Activated CD8-positive, alpha-beta memory T cell treated with anti-CD3 and anti-CD28 coated beads, Interleukin-2, amount 50 U/mL, for 48 hours (primary cell): ENCODE measurements around the gene LORICRIN.
A peak's percentile ranks its signal among the peaks of the same experiment; 100 is the strongest.

Experiments
- DNase-seq: peaks from one replicate; pipeline ENCODE4 v3.0.0-alpha.2; 2020

LORICRIN gene

DNA sequence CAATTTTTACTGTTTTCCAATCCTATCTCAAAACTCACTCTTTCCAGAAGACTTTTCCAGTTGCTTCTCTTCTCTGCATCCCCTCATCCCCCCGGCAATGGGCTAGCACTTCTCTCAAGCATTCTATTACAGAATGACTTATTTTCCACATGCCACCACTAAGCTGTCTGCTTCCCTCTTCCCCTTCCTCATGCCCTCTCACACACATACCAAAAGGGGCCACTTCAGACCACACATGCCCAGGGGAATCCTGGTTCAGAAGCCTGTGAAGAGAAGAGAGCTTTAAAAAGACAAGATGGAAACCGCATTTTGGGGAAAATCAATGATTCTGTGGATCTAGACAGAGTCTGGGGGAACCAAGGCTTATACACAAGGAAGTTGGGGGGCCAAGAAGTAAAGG lies 8.4 kb upstream of the LORICRIN start:
- no peak for DNase-seq

DNA sequence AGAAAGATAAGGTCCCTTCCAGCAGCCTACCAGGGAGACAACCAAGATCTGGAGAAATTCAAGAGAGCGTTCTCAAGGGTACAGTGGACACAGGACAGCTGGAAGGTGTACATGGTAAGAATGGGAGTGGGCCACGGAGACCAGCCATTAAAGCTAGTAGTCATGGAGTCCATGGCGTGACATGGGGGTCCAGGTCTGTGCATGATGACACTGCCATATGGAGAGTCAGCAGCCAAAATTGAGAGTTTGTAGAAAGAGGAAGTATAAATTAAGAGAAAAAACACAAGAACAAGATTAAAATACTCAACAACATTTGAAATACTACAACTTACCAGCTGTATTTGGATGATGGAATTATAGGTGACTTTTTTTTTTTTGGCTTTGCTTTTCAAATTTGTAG lies 7.9 kb upstream of the LORICRIN start:
- DNase-seq, result no peak

DNA sequence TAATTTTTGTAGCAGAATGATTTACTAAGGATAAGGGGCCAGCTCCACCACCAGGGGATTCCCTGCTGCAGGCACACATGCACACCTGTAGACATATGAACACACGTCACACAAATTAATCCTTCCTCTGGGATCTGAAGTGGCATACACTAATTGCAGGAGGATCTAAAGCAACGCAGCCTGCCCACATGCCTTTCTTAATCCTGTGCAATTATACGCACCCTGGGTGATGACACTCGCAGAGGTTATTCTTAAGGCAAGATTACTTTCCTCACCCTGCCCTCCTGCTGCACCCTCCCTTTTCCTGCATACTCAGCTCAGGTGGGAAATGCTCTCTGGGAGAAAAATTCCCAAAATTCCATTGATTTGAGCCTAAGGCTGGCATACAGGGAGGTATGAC lies 7.5 kb upstream of the LORICRIN start:
- DNase-seq, result no peak

DNA sequence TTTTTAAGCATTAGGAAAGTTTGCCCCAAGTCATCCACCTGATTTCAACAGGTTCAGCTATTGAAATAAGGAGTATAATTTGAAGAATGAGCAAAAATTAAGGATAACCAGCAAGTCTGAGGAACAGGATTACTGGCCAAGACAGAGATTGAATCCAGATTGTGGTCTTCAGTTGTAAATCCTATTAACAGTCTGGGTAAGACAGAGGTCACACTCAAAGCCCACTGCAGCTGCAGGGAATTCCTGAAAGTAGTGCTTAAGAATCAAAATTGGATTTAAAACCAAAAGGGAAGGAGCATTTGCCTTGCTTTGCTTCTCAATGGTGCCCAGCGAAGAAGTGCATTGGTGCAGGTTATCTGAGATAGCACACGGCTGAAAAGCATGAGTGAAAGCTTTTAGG lies 6.4 kb upstream of the LORICRIN start:
- no peak for DNase-seq

DNA sequence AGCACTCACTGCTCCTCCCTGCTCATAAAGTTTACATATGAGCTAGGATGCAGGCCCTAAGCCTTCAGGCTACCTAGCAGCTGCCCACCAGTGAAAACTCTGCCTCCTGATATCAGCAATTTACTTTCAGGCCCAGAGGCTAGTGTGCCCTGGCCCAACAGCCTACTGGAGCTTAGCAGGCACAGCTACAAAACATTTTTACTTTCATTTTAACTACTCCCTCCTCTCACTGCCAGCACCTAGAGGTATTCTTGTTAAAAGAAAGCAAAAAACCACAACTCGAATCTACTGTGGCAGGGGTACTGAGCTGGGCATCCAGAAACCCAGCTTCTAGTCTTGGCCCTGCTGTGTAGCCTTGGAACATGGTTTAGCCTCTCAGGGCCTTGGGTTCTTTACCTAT lies 5.8 kb upstream of the LORICRIN start:
- DNase-seq, result no peak

DNA sequence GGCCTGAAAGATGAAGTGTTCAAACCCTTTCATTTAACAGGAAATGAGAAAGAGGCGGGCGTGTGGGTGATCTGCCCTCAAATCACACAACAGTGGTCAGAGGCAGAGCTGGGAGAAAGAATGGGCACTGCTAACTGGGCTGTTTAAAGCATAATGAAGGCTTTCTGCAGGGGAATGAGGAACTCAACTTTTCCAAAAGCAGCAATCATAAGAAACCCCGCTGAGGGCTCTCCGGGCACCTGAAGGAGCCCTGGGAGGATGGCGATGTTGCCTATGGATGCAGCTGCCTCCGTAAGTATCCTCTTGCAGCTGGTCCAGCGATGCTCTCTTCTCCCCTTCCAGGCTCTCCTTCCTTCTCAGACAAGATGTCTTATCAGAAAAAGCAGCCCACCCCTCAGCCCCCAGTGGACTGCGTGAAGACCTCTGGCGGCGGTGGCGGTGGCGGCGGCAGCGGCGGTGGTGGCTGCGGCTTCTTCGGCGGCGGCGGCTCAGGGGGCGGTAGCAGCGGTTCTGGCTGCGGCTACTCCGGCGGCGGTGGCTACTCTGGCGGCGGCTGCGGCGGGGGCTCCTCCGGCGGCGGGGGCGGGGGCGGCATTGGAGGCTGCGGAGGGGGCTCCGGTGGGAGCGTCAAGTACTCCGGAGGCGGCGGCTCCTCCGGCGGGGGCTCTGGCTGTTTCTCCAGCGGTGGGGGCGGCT lies 1.2 kb downstream of the LORICRIN start:
- peak; percentile 59 for DNase-seq

DNA sequence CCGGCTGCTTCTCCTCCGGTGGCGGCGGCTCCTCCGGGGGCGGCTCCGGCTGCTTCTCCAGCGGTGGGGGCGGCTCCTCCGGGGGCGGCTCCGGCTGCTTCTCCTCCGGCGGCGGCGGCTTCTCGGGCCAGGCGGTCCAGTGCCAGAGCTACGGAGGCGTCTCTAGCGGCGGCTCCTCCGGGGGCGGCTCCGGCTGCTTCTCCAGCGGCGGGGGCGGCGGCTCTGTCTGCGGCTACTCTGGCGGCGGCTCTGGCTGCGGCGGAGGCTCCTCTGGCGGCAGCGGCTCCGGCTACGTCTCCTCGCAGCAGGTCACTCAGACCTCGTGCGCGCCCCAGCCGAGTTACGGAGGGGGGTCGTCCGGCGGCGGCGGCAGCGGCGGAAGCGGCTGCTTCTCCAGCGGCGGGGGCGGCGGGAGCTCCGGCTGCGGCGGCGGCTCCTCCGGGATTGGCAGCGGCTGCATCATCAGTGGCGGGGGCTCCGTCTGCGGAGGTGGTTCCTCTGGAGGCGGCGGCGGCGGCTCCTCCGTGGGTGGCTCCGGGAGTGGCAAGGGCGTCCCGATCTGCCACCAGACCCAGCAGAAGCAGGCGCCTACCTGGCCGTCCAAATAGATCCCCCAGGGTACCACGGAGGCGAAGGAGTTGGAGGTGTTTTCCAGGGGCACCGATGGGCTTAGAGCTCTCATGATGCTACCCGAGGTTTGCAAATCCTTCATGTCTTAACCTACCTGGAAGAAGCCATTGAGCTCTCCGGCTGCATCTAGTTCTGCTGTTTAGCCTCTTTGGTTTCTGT lies 2.0 kb downstream of the LORICRIN start:
- DNase-seq, result no peak

DNA sequence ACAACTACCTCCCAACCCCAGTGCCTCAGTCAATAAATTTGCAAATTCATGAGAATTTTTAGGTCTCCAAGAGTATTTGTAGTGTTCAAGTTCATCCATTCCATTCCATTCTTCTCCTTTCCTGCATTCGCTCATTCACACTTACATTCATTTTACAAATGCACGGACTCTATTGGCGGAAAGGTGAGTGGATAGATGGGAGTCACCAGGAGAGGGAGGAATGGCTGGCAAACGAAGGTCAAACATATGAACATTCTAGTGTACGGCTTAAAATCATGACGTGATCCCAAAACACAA lies 2.5 kb downstream of the LORICRIN start:
- no peak for DNase-seq

DNA sequence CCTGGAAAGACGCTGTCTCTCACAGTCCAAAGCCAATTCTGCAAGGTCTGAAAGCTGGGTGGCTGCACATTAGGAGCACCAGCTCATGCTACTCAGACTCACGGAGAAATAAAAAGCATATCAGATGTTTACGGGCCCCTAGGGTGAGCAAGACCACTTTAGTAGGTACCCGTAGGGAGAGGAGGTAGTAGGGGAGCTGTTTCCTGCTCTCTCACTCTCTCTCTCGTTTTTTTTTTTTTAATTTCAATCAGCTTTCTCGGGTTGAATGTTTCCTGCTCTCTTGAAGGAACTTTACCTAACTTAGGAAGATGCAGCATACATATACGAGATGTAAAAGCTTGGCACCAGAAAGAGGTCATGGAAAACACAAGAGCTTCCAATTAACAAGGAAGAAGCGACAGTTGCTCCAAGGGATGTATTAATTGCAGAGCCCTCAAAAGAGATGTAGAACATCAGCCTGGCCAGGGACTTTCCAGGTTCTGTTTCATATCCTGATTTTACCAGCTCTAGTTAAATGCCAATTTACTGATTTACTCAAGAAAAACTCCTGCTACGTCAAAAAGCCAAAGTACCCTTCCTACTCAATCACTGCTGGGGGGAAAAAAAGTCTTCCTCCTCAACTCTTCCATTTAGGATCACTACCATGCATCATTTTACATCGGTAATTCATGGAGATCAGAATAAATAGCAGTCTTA lies 3.1 kb downstream of the LORICRIN start:
- DNase-seq, result no peak

DNA sequence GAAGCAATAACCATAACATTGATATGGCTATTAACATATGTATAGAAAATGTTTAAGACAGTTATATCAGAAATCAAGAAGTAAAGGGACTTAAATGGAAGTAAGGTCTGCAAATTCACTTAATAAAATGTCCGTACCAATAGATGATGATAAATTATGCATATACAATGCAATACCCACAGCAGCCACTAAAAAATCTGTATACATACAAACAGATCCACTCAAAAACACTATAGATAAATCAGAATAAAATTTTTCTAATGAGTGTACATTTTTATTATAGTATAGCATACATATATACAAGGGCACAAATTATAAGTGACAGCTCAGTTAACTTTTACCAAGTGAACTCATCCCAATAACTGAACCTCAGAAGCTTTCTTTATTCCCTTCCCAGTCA lies 6.0 kb downstream of the LORICRIN start:
- DNase-seq, result no peak

DNA sequence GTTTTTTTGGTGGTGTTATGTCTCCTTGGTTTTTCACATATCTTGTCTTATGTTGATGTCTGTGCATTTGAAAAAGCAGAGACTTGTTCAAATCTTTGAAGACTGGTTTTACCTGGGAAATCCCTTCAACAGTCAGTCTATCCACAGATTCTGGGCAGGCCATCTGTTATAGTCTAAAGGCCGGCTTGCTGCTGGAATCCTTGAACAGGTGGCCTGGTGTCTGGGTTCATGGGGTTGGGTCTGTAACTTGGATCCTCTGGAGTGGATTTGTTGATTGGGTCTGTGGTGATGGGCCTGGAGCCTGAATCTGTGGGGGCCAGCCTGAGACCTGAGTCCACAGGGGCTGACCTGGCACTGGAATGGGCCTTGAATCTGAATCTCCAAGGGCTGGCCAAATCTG lies 12.2 kb downstream of the LORICRIN start:
- DNase-seq, result no peak

DNA sequence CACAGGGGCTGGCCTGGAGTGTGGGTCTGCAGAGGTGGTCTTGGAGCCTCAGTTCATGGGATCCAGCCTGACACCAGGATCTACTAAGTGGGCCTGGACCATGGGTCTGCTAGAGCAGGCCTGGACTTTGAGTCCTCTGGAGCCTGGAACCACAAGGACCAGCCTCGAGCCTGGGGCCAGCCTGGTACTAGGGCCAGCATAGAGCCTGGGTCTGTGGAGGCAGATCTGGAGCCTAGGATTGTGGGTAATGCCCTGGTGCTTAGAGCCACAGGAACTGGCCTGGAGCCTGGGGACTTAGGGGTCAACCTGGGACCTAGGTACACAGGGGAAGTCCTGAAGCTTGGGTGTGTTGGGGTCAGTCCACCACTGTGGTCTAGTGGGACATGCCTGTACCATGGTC lies 12.7 kb downstream of the LORICRIN start:
- no peak for DNase-seq

DNA sequence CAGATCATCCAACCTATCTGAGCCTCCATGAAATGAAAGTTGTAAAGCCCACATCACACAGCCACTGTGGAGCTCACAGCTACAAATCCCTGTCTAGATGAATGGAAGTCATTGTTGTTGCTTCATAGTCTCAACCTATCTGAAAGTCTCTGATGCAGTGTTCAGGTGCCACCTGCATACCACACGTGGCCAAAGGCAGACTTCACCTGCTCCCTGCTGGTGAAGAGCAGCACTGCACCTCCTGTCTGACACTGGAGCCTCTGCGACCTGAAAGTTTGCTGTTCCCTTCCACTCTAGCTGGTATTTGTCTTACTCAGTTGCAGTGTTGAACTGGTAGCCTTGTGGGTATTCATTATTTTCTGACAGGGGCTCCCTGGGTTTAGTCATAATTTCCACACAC lies 18.4 kb downstream of the LORICRIN start:
- DNase-seq, result peak; percentile 67

DNA sequence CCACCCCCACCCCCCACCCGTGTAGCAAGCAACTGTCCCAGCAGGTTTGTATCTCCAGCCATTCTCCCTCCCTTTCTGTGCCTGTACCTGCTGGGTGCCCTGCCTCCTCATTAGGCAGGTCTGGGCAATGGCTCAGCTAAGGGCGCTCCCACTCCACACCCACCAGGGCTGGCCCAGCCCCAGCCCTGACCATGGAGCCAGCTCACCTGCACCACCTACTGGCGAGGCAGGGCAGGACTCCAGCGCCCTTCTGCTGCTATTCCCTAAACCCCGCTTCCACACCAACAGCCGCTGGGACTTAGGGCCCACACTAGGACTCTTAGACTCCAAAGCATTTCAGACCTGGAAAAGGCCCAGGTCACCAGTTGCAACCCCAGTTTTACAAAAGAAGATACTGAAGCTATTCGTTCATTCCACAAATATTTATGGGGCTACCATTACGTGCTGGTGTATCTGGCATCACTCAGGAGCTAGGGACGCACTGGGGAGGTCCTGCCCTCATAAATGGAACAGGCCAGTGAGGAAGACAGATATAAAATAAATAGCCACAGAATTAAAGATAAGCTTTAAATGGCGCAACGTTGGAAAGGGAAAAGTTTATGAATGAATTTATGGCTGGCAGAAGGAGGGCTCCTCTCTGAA lies 29.3 kb downstream of the LORICRIN start:
- peak; percentile 70 for DNase-seq

DNA sequence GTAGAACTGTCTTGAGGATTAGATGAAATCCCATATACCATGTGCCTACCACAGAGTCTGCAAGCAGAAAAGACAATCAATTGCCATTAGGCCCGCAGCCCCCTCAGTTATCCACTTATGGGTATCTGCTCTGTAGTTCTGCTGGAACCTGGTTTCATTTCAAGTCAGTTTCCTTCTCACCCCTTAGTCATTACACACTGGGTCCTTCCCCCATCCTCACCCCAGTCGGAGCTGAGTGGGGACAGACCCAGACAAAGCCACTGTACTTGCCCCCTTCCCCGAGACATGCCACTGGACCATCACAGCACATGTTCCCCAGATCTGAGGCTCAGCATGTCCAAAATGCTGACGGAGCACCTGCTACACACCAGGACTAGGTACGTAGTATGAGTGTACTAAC lies 32.0 kb downstream of the LORICRIN start:
- DNase-seq, result no peak

DNA sequence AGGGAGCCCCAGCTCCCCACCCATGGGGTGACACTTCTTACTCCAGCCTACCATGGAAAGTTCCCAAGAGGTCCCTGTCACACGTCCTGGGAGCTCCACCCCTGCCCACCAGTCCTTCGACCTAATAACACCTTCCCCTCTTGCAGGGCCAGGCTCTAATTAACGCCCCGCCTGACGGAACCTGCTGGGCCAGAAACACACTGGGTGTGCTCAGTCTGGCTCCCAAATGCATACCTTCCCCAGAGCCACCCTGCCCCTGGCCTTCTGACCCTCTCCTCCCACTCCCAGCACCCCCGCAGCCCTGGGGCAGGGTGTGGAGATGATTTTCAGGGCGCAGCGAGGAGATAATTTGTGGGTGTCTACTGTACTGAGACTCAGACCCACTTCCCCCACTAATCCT lies 32.7 kb downstream of the LORICRIN start:
- DNase-seq, result no peak

DNA sequence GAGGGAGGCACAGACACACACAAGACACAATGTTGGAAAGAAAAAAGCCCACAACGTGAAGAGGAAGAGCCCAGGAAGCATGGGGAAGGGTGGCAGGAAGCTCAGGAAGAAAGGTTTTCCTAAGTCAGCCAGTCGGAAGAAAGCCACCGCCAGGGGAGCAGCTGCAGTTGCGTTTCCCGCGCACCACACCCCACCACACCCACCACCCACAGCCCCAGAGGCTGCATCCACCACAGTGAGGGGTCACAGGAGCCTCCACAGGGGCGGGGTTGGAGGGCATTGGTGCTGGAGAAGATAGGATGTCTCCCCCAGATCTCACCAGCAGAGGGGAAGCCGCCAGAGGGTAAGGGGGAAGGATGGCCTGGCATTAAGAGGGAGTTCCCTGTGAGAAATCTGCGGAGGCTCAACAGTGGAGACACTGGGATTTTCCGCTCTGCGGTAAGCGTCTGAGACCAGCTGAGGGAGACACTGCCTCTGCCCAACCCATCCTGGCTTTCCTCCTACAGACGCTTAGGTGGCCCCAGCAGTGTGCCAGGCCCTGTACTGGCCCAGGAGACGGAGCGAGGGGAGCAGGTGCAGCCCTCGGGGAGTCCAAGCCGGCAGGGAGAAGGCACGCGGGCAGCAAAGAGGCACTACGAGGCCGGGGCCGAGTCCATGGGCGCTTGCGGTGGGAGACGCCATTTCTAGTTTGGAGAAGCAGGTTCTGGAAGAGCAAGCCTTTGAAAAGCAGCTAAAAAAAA lies 33.4 kb downstream of the LORICRIN start:
- no peak for DNase-seq

DNA sequence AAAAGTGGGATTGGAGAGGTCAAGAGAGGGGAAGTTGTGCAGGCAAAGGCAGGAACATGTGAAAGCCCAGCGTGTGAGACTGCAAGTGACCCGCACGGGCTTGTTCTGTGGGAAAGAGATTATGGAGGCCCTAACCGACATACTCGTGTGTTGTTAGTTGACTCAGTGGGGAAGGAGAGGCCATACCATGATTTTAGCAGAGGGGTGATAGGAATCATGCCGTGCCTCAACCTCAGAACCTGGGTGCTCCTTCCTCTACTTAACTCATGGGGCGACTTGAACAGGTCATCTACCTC lies 33.9 kb downstream of the LORICRIN start:
- DNase-seq, result no peak

DNA sequence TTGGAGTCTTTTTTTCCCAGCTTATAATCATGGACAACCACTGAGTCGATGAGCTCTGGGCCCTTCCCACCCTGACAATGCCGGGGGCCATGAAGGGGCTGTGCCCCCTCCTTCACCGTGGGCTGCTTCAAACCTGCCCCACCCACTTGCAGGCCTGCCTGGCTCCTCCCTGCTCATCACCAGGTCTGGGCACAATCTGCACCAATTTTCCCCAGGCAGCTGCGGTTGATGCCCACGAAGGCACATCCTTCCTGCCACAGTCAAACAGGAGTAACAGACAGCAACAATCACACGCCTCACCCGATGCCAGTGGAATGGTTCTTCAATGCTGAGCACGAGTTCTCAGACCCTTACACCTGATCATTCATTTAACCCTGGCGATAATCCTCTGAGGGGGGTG lies 34.4 kb downstream of the LORICRIN start:
- no peak for DNase-seq

DNA sequence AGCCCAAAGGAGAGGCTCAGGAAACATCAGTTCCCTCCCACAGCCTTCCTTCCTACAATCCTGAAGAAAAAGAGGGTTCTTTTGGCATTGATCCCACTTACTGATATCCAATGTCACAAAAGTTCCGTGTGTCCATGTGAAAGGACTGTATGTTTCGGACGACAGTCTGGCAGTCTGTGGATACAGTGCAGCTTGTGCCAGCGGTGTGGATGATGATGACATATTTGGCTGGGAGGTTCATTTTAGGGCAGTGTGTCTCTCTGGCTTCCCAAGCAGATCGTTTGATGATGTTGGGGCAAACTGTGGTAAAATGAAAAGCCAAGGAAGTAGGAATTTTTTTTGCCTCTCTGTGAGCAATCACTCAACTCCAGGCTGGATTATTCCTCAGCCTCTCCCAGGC lies 42.8 kb downstream of the LORICRIN start:
- no peak for DNase-seq

DNA sequence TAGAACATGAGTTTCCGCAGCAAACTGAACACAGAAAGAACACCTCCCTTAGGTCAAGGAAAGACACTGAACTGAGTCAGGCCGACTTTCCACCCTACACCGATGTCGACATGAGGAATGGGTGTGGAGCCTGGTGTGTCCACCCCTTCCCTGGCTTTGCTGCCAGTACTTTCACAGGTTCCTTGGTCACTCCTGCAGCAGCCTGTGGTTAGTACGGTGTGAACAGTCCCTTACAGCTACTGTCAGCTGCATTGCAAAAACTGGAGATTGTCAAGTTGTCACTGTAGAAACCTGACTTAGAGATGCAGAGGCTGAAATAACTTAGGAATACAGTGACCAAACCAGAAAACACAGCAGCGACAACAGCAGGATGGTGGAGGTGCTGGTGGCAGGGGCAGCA lies 46.2 kb downstream of the LORICRIN start:
- no peak for DNase-seq

DNA sequence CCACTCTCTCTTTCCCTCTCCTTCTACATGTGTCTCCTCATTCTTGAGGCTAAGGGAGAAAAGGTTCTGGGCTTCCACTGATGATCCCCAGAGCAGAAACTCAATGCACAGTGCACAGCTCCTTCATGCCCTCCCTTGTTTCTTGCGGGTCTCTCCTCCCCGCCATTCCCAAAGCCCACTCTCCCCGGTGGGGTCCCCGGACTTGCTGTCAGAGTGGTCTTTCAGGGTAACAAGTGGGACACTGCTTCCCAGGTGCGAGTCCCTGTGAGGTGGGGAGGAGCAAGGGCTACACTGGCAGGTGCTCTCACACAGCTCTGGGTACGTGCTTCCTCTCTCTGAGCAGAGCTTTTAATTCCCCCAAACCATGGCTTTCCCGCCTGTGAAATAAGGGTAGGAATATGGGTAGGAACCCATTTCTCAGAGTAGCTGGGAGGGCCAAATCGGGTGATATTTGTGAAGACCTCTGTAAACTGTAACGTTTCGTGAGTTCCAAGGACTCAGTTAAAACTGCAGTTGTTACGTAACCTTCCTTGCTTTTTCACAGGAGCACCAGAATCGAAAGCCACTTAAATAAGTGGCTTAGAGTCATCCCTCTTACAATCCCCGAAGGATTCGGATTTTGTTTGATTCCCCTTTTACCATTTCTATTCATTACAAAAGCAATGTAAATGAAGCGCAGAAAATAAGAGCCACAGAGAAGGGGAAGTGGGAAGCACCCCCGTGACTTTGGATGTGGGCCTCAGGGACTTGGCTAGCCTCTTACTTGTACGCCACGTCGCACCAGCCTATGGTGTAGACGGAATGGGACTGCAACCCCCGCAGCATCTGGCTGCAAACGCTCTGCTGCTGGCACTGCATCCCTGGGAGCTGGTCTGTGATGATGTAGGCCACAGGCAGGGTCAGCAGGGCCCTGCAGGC lies 47.1 kb downstream of the LORICRIN start:
- no peak for DNase-seq
